Motor neuron (in vitro differentiated cells): ENCODE data around the gene SPP1. TPM values are rescaled to one million over a fixed set of nuclear protein-coding genes. Genes with fewer than 3 reads are reported as not detected.
"Not testable (repeated sequence)": the region's sequence is repeated elsewhere in the genome, so short reads cannot be mapped to it uniquely, and the experiment has no call there.

ENCODE experiments used
- ATAC-seq, 8 experiments: fragments of 200-7000 bp; cut with Tn5 transposase; replicated peaks in 6 of 8; 2 replicates each; pipeline ENCODE4 v1.8.0; 2021; ENCODE audit warnings: mild to moderate bottlenecking in 8 of 8, moderate library complexity in 8 of 8
- H3K27ac ChIP-seq, 2 donors: fragments of 250-450 bp; sonication (Bioruptor Pico); 2 replicates each; pipeline ENCODE4 v1.9.0; 2021; ENCODE audit warnings: antibody characterized with exemption in 2 of 2, mild to moderate bottlenecking in 2 of 2, moderate library complexity in 1 of 2
- H3K4me1 ChIP-seq, 2 donors: fragments of 250-450 bp; sonication (Bioruptor Pico); replicated peaks in 1 of 2; 2 replicates each; pipeline ENCODE4 v1.6.1; 2021; ENCODE audit warnings: antibody characterized with exemption in 2 of 2, mild to moderate bottlenecking in 2 of 2, moderate library complexity in 1 of 2
- H3K4me3 ChIP-seq, 5 donors: fragments of 250-450 bp; sonication (Bioruptor Pico); 2 replicates each; pipeline ENCODE4 v1.9.0; 2021; ENCODE audit warnings: antibody characterized with exemption in 5 of 5, mild to moderate bottlenecking in 5 of 5, moderate library complexity in 4 of 5
- WGBS, 10 experiments: fragments of 450-650 bp; shearing (Covaris generic); methylation state at CpG; one replicate each; pipeline ENCODE4 v1.0.0; 2022; 5-methylcytosine and 5-hydroxymethylcytosine counted together
- in situ Hi-C, 9 experiments: fragments of 400-800 bp; cut with MboI; loops; one replicate each; pipeline ENCODE4 v1.15.0; 2021; ENCODE audit warnings: low sequenced_read_pairs in 9 of 9, low pct_unique_long_range_greater_than_20kb in 2 of 9; ENCODE audit not compliant: unreplicated experiment in 9 of 9
- total RNA-seq, 8 experiments: library from RNA; unstranded; fragments of 300-600 nt; gene quantifications; 2 replicates each; pipeline versions ENCODE4 v1.2.3 to v1.2.4, GENCODE V29; 2022

Gene SPP1
- total RNA-seq: 100 to 1,000 TPM in 1 of 8 experiments, 10 to 100 TPM in 3, 1 to 10 TPM in 2, not detected in 2; 1.8 to 240 (median 36.5) TPM

GRCh38 chr4:87975466-87975865 lies at the start of gene SPP1:
SPP1 (plus strand) TSS chr4:87975714; CDS start chr4:87976896, 1,182 bp downstream.
- ATAC-seq: peak in 6 of 8 experiments; percentile 42 to 91 (median 88)
- Histone ChIP-seq H3K27ac (no peak within 1 kb of the TSS), H3K4me1 (peaks cover 16 to 27% of the 10 kb centered on the region in 2 donors), H3K4me3 (peak within 1 kb of the TSS; percentile 6 to 29 (median 20))
- in situ Hi-C loops: loop anchor here in 2 of 9 experiments (5.0 to 25.0 kb wide), 4 partner anchors 121 to 413 kb away; no protein-coding TSS in a partner anchor
- 3 to 41% (median 17%) methylated on average over 1 to 7 of the region's 8 CpGs for WGBS, 10 experiments

- Histone ChIP-seq H3K4me3 (no peak overlapping the region), H3K4me1 (no peaks in the 10 kb centered on the region), H3K27ac (no peak overlapping the region)
- ATAC-seq: no peak
- 6 to 100% (median 83%) methylated on average over 1 to 4 of the region's 4 CpGs; no CpG with 5 or more reads in 3 of the 10 experiments for WGBS, 10 experiments
- in situ Hi-C loops: no loop called here
These were observed 48.9 kb upstream of the SPP1 start for GRCh38 chr4:87926554-87927098.

- Histone ChIP-seq H3K4me1 (no peaks in the 10 kb centered on the region), H3K27ac (no peak overlapping the region), H3K4me3 (no peak overlapping the region)
- no peak for ATAC-seq
- WGBS, 10 experiments: 71% methylated on average over 1 of the region's 1 CpG; no CpG with 5 or more reads in 9 of the 10 experiments
- in situ Hi-C loops: no loop called here
These were observed 44.9 kb upstream of the SPP1 start for GRCh38 chr4:87930629-87931028.

- 0 to 92% (median 69%) methylated on average over 1 of the region's 1 CpG; no CpG with 5 or more reads in 2 of the 10 experiments for WGBS, 10 experiments
- in situ Hi-C loops: no loop called here
- no peak overlapping the region for H3K4me3 ChIP-seq
- H3K27ac ChIP-seq: no peak overlapping the region
- H3K4me1 ChIP-seq: no peaks in the 10 kb centered on the region
- ATAC-seq: no peak
These were observed 43.6 kb upstream of the SPP1 start for GRCh38 chr4:87931932-87932331.

- H3K27ac ChIP-seq: no peak overlapping the region
- peak in 2 of 8 experiments; percentile 73 to 82 for ATAC-seq
- no peak overlapping the region for H3K4me3 ChIP-seq
- 19 to 100% (median 64%) methylated on average over 2 to 5 of the region's 5 CpGs; no CpG with 5 or more reads in 1 of the 10 experiments for WGBS, 10 experiments
- H3K4me1 ChIP-seq: no peaks in the 10 kb centered on the region
- in situ Hi-C loops: no loop called here
These were observed 42.8 kb upstream of the SPP1 start for GRCh38 chr4:87932718-87933141.

GRCh38 chr4:87933337-87933736 lies 42.2 kb upstream of the SPP1 start:
- WGBS, 10 experiments: 36 to 100% (median 70%) methylated on average over 1 of the region's 1 CpG; no CpG with 5 or more reads in 1 of the 10 experiments
- in situ Hi-C loops: no loop called here

GRCh38 chr4:87934157-87934704 lies 41.3 kb upstream of the SPP1 start:
- 20 to 95% (median 85%) methylated on average over 1 to 2 of the region's 2 CpGs for WGBS, 10 experiments
- Histone ChIP-seq H3K4me3 (no peak overlapping the region), H3K27ac (no peak overlapping the region), H3K4me1 (no peaks in the 10 kb centered on the region)
- ATAC-seq: no peak
- in situ Hi-C loops: no loop called here

More at GRCh38 chr4:87933337-87933736, 42.2 kb upstream of the SPP1 start:
- ATAC-seq: no peak
- no peak overlapping the region for H3K27ac ChIP-seq
- H3K4me1 ChIP-seq: no peaks in the 10 kb centered on the region
- no peak overlapping the region for H3K4me3 ChIP-seq

GRCh38 chr4:87934973-87935372 lies 40.5 kb upstream of the SPP1 start:
- in situ Hi-C loops: no loop called here
- H3K4me1 ChIP-seq: peaks cover 0 to 5% of the 10 kb centered on the region in 2 donors
- WGBS, 10 experiments: 0 to 100% (median 22%) methylated on average over 1 to 2 of the region's 2 CpGs; no CpG with 5 or more reads in 3 of the 10 experiments

GRCh38 chr4:87935954-87936353 lies 39.6 kb upstream of the SPP1 start:
- H3K27ac ChIP-seq, ATAC-seq, H3K4me3 ChIP-seq, H3K4me1 ChIP-seq, in situ Hi-C loops: not testable (repeated sequence)
- WGBS, 10 experiments: 100% methylated on average over 1 of the region's 9 CpGs; no CpG with 5 or more reads in 9 of the 10 experiments

More at GRCh38 chr4:87934973-87935372, 40.5 kb upstream of the SPP1 start:
- H3K27ac ChIP-seq: no peak overlapping the region
- no peak for ATAC-seq
- H3K4me3 ChIP-seq: no peak overlapping the region

- no peak for ATAC-seq
- Histone ChIP-seq H3K4me1 (peaks cover 0 to 5% of the 10 kb centered on the region in 2 donors), H3K27ac (no peak overlapping the region), H3K4me3 (no peak overlapping the region)
- in situ Hi-C loops: no loop called here
- 0 to 100% methylated on average over 1 of the region's 1 CpG; no CpG with 5 or more reads in 8 of the 10 experiments for WGBS, 10 experiments
These were observed 38.0 kb upstream of the SPP1 start for GRCh38 chr4:87937523-87937922.

- in situ Hi-C loops: no loop called here
- Histone ChIP-seq H3K4me3 (no peak overlapping the region), H3K4me1 (peaks cover 0 to 5% of the 10 kb centered on the region in 2 donors), H3K27ac (no peak overlapping the region)
- no peak for ATAC-seq
These were observed 36.8 kb upstream of the SPP1 start for GRCh38 chr4:87938746-87939145.

GRCh38 chr4:87939978-87940690 lies 35.4 kb upstream of the SPP1 start:
- H3K27ac ChIP-seq: no peak overlapping the region
- no peak overlapping the region for H3K4me3 ChIP-seq
- H3K4me1 ChIP-seq: peaks cover 0 to 5% of the 10 kb centered on the region in 2 donors
- 0 to 86% (median 69%) methylated on average over 1 to 2 of the region's 2 CpGs; no CpG with 5 or more reads in 1 of the 10 experiments for WGBS, 10 experiments
- no peak for ATAC-seq
- in situ Hi-C loops: no loop called here

GRCh38 chr4:87940809-87941208 lies 34.7 kb upstream of the SPP1 start:
- 10 to 100% (median 83%) methylated on average over 1 to 2 of the region's 2 CpGs; no CpG with 5 or more reads in 3 of the 10 experiments for WGBS, 10 experiments
- ATAC-seq, in situ Hi-C loops: not testable (repeated sequence)

More at GRCh38 chr4:87940809-87941208, 34.7 kb upstream of the SPP1 start:
- H3K27ac ChIP-seq, H3K4me3 ChIP-seq, H3K4me1 ChIP-seq: not testable (repeated sequence)
